ENCODE measurements around the gene THAP6. TPM values are rescaled to one million over a fixed set of nuclear protein-coding genes. Genes with fewer than 3 reads are reported as not detected.

The THAP6 gene
- total RNA-seq, 1 experiment from 2014 or later, result 11.7 TPM

DNA sequence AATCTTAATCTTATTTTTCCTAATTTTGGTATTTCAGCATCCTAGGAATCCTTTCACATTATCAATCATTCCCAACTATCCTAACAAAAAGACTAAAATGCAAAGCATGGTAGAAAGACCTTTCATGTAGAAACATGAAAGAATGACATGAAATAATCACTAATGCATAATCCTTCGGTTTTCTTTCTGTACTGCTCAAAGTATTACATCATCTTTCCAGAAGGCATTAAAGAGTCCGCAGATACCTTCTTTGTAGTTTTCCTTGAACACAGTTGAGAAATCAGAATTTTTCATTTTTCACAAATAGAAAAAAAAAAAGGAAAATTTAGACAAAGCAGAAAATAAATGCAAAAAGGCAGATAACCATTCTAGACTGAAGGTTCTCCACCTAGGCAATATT, 11.6 kb upstream of the THAP6 start:
- no peak overlapping the region for H2AFZ ChIP-seq (ENCODE audit: low read length)
- H2BK12ac ChIP-seq (ENCODE audit: insufficient read length, low read depth, low read length), result no peak overlapping the region
- H3K23me2 ChIP-seq (ENCODE audit: insufficient read length, low read depth, low read length, poor library complexity, severe bottlenecking), result no peaks in the 10 kb centered on the region
- H3K4me1 Mint-ChIP-seq, result no peaks in the 10 kb centered on the region
- no peak overlapping the region for H3K4me3 Mint-ChIP-seq
- H2AK5ac ChIP-seq (ENCODE audit: insufficient read length, low read length), result no peak overlapping the region
- no peaks in the 10 kb centered on the region for H3K4me1 ChIP-seq (ENCODE audit: insufficient read depth, low read length)
- no peak overlapping the region for H2BK15ac ChIP-seq (ENCODE audit: low read depth, low read length)
- no peak overlapping the region for H4K5ac ChIP-seq (ENCODE audit: insufficient read length, low read depth, low read length)
- no peaks in the 10 kb centered on the region for H3K9me3 ChIP-seq (ENCODE audit: control insufficient read depth, low read depth, low read length)
- H2BK20ac ChIP-seq (ENCODE audit: low read depth, low read length, poor library complexity, severe bottlenecking), result no peak overlapping the region
- H3K36me3 Mint-ChIP-seq (ENCODE audit: insufficient read depth in 1 of 3, low read depth in 3 of 3), result peaks cover 30 to 56% (median 52%) of the 10 kb centered on the region in 3 experiments
- H3K27me3 ChIP-seq (ENCODE audit: insufficient read depth, low read length), result no peaks in the 10 kb centered on the region
- no peak overlapping the region for H4K91ac ChIP-seq (ENCODE audit: insufficient read length, low read depth, low read length)
- H3K79me2 ChIP-seq (ENCODE audit: insufficient read depth, low read length), result no peaks in the 10 kb centered on the region; the same call in 1 of the 2 replicates
- H3K14ac ChIP-seq (ENCODE audit: insufficient read depth, low read length), result no peak overlapping the region
- H3K27me3 Mint-ChIP-seq (ENCODE audit: low read depth), result no peaks in the 10 kb centered on the region
- no peak overlapping the region for H3K4me2 ChIP-seq (ENCODE audit: insufficient read depth, insufficient read length, low read length)
- no peak overlapping the region for H3T11ph ChIP-seq (ENCODE audit: low read length)
- H2BK5ac ChIP-seq (ENCODE audit: insufficient read length, low read length), result no peak overlapping the region
- H3K9ac ChIP-seq (ENCODE audit: extremely low read depth, insufficient read length, low read length), result no peak overlapping the region
- DNase-seq, result no peak
- H4K8ac ChIP-seq (replicated peaks; ENCODE audit: insufficient read length, low read depth, low read length), result no peak overlapping the region
- no peak overlapping the region for H3K27ac Mint-ChIP-seq
- peaks cover 0 to 10% of the 10 kb centered on the region in 2 experiments; a peak in 3 of 5 replicates for H3K9me3 Mint-ChIP-seq
- no peak overlapping the region for H3K23ac ChIP-seq (ENCODE audit: insufficient read length, low read depth, low read length)
- no peak overlapping the region for H3K56ac ChIP-seq (ENCODE audit: insufficient read length, low read depth, low read length)
- no peaks in the 10 kb centered on the region for H3K79me1 ChIP-seq (ENCODE audit: insufficient read depth, low read depth, low read length, poor library complexity, severe bottlenecking)
- H3K27ac ChIP-seq (ENCODE audit: insufficient read length, low read depth, low read length), result no peak overlapping the region
- H3K18ac ChIP-seq (ENCODE audit: insufficient read length, low read depth, low read length), result no peak overlapping the region
- WGBS (ENCODE audit: extremely low coverage, insufficient read length, low lambda C conversion rate), result no CpG with 5 or more reads among the region's 2 CpGs
- TF ChIP-seq CTCF (conservative IDR thresholded peaks at IDR 0.05), result no peak
- H3K4ac ChIP-seq (ENCODE audit: low read depth, low read length), result no peak overlapping the region
- no peaks in the 10 kb centered on the region for H4K20me1 ChIP-seq (ENCODE audit: control insufficient read depth, insufficient read depth, insufficient read length)
- H2BK120ac ChIP-seq (ENCODE audit: low read depth, low read length, poor library complexity, severe bottlenecking), result no peak overlapping the region
